Activated CD4-positive, alpha-beta T cell treated with anti-CD3 and anti-CD28 coated beads for 1 hour (primary cell): ENCODE results near the gene NHS.
"Not testable (repeated sequence)": the region's sequence is repeated elsewhere in the genome, so short reads cannot be mapped to it uniquely, and the experiment has no call there.

Source experiments
- DNase-seq: peaks from one replicate; pipeline ENCODE4 v3.0.0-alpha.2; 2020

NHS gene

DNA sequence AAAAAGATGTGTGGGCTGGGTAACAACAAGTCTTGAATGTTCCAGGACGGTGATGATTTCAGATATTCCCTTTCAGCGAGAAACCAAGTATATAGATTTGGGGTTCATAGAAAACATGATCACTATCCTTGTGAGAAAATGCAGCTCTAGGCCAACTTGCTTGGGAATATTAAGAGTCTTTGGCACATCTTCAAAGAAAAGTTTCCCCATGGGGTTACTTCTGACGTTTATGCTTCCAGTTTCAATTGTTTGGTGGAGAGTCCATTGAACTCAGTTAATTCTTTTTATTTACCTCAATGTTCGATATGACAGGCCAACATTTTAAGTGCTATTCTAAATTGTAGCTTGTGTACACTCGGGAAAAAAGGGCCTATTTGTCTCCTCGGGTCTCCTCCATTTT, 126.7 kb downstream of the NHS start:
- no peak for DNase-seq

DNA sequence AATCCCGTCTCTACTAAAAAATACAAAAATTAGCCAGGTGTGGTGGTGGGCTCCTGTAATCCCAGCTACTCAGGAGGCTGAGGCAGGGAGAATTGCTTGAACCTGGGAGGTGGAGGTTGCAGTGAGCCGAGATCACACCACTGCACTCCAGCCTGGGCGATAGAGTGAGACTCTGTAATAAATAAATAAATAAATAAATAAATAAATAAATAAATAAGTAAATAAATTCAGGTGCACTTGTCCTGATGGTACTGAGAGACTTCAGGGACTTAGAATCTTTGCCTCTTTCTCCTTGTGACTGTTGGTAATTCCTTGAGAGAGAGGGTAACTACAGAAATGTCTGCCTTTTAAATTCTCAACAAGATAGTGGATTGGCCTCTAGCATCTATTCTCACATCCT, 131.4 kb downstream of the NHS start:
- DNase-seq = not testable (repeated sequence)

DNA sequence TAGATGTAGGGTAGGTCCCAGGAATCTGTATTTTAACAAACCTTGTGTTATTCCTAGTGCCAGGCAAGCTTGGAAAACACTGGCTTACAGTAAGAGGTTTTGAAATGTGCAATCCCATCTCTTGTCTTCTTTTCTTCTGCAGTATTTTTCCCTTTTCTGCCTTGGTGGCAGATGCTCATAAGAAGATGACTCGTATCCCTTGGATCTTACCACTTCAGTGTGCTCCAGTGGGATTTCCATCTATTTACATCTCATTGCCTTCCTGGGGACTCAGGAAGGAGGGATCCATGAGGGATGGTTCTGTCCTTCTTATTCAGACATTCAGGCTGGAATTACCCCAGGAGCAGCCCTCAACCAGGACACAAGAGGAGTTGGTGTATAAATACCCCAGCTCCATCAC, 136.6 kb downstream of the NHS start:
- no peak for DNase-seq

DNA sequence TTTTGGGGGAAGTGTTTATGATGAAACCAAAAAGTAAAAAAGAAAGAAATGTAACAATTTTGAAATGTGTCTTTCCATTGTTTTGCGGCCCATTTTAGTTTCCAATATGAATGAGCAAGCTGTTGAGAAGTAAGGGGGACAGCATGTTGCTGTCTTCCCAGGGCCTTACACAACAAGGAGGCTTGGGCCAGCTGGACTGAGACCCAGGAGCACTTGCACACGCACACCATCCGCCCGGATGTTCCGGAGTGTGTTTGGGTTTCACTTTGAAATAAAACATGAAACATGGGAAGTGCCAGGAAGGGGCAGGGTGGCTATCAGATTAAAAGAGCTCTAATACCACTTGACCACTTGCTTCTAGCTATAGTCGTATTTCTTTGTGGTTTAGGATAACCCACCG, 144.4 kb downstream of the NHS start:
- DNase-seq = no peak

DNA sequence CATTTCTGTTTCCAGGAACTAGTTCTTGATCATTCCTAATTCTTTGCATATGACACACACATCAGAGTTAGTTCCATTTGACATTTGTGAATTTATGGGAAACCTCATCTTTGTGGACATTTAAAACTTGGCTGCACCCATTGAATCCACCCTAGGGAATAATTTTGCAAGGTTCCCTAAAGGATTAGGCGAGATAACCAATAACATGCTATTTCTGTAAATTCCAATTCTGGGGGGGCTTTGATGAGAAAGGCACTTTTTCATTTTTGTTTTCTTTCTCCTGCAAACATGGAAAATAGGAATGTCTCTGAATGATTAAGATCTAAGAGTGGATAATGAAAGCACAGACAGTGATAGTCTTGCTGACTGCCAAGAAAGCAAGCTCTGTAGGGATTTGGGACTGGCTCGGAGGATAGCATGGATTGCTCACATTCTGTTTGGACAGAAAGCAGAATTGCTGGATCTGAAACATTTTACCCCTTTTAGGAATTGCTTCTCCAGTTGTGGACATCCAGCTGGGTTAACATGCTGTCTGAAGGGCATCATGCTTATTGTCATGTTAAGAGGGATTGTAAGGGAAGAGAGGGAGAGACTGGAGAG, 145.1 kb downstream of the NHS start:
- DNase-seq = no peak

DNA sequence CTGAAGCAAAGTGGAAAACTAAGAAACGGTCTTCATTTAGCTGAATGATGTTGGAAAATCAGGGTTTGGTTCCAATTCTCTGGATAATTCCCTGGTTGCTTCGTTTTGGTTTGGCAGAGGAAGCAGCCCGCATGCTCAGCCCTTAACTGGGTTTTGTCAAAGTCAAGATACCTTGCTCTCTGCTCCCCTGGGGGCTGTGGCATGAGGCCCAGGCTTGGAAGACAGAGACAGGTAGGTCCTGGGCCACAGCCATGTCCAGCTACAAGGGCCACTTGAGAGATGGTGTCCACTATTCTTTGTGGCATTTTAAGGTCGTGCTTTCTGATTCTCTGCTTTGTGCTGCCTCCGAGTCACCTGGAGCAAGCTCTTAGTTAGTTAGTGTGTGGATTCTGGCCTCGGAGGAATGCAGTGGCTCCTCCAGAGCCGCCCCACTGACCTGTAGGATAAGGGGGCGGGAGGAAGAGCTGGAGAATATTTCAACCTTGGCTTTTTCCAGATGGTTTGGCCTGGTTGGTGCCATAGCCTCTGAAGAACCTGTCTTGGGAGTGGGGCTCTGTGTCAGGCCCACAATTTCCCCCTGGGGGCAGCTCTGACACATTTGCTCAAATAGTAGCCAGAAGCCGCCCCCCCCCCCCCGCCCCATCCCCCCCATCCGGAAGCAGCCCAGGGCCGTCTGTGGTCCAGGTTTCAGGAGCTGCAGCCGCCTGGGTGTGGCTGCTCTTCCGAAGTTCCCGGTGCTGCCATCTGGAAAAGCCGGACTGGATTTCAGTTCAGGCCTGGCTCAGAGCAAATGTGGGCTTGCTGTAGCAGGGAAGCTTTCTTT, 147.1 kb downstream of the NHS start:
- DNase-seq = no peak

DNA sequence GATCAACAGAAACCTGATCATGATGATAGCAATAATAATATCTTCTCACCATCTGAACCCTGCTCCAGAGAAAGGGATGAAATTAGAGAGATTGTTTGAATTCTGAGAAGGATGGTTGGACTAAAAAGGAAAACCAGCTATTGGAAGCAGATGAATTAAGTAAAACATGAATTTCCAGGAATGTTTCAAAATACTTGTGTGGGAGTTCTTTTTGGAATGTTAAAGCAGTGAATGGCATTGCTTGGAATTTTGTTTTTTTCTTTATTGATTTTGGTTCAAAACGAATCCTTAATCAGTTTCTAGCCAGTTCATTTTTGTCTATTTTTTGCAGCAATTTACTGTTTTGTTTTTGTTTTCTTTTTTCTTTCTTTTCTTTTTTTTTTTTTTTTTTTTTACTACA, 150.3 kb downstream of the NHS start:
- DNase-seq = no peak

DNA sequence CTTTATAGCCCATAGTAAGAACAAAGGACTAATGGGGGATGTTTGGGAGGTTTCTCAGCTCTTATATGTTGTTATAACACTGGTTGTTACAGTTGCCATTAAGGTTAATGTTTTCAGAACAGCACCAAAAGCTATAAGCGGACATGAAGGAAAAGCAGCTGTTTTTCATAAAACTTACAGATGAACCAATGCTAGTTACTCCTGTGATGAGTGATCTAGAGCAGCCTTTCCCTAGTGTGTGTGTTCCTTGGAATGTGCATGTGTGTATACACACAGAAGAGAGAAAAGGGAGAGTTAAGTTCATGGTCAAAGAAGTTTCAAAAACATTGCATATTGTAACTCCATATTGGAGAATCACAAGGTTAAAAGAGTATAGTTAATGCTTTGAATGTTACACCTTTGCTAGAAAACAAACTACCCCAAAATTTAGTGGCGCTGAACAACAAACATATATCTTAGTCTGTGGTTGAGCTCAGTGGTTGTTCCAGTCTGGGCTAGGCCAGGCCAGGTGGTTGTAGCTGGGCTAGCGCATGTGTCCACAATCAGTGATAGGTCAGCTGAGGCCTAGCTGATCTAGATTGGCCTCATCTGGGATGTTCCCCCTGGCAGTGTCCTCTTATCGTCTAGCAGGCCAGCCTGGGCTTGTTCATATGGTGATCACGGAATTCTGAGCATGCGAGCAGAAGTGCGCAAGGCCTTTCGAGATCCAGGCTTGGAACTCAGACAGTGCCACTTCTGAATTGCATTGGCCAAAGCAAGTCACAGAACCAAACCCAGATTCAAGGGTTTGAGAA, 151.0 kb downstream of the NHS start:
- DNase-seq = no peak

DNA sequence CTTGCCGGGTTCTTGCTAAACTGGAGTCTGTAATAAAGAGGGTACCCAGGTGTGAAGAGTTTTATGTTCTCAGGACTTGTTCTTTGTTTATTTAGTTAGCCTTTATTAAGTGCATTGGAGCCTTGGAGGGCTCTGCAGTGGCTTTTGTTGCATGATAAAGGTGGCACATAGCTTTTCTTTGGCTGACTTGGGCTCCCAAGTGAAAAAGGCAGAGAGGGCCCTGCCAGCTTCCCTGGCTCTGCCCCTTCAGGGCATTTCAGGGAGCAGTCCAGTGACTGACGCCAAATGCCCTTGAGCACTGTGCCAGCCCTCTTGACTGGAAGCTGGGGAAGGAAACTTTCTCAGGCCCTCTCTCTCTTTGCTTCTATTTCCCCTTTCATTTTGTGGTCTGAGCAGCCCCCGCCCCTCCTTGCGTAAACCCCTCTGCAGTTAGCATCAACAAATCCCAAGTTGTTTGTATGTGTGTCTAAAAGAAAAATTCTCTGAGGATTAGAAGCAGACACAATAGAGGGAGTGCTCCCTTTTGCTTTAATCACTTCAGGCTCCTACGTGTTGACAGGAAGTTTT, 152.2 kb downstream of the NHS start:
- DNase-seq = no peak

DNA sequence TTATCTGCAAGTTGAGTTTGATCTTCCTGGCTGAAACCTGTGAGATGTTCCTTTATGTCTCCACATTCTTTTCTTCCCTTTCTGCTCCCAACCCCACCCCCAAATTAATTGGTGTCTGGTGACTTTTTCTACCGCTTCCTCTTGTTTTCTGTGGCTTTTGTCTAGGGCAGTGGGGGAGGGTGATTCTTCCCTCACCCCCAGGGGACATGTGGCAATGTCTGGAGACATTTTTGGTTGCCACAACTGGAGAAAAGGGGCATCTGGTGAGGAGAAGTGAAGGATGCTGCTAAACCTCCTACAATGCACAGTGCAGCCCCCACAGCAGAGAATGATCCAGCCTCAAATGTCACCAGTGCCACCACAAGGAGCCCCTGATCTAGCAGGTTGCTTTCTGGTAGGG, 152.9 kb downstream of the NHS start:
- DNase-seq = no peak

DNA sequence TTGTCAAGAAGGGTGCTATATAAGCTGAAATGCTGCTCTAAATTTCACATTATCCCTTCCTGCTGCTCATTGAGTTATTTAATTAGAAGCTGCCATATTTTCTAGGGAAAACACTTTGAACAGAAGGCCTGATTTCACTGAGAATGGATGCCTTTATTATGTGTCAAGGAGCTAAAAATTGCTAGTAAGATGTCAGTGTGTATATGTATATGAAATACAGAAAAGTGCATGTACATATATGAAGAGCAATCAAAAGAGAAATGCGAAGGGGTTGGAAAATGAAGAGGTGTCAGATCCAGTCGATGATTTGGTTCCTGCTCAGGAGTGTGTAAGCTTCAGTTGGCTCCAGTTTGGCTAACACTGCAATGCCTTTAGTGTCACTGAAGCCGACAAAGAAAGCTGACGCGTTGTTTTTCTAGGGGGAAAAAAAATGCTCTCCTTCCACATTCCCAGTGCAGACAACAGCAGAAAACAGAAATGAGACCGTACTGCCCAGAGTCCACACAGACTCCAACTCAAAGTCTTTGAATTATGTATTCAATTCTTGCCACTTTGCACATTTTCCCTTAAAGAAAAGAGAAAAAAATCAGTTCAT, 154.2 kb downstream of the NHS start:
- DNase-seq = no peak

DNA sequence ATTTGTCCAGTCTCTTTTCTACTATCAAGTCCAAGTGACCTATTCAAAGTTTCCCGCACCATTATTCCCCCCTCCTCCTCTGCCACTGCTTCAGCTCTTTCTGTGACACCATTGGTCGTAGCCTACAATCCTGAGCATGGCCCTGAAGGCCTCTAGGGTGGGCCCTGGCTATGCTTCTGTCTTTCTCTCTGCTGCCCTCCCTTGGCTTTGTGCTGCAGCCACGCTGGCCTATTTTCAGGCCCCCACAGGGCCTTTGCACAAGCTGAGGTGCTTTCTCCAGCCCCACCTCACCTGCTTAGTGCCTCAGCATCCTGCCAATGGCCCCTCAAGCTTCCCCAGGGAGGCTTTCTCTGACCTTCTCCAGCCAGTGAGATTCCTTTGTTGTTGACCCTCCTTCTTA, 156.5 kb downstream of the NHS start:
- DNase-seq = no peak

DNA sequence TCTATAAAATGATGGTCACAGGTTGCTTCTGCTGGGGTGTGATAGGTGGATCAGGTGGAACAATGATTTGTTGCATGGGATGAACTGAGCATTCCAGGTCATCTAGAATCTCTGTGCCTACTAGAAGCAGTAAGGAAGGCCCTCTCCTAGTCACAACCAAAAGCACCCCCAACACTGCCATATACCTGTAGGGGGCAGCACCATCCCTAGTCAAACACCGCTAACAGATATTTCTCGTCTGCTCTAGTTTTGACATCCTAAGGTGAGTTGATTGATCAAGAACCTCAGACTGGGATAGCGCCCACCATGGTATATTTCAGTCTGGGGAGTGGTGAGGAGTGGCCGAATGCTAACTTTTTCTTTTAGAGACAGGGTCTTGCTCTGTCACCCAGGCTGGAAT, 160.2 kb downstream of the NHS start:
- DNase-seq = peak; percentile 7

DNA sequence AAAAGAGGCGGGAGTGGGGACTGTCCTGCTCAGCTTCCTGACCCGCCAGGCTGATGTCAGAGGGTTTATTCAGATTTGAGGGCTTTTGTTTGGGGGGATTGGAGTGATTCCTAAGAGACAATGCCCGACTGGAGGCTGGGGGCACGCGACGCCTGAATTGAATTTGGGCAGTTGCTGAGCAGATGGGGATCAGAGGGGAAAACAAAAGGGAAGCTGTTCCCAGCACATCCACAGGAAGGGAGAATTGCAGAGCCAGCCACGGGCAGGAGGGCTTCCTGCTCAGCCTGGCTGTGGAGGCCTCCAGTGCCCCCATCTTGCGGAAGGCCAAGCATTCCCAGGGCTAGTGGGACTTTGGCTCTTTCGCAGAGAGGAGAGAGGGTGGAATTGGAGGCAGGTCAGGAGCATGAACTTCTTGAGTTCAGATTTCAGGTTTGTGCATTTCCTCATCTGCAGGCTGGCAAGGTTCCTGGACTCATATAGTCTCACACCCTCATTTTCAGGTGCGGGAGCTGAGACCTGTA, 162.8 kb downstream of the NHS start:
- no peak for DNase-seq

DNA sequence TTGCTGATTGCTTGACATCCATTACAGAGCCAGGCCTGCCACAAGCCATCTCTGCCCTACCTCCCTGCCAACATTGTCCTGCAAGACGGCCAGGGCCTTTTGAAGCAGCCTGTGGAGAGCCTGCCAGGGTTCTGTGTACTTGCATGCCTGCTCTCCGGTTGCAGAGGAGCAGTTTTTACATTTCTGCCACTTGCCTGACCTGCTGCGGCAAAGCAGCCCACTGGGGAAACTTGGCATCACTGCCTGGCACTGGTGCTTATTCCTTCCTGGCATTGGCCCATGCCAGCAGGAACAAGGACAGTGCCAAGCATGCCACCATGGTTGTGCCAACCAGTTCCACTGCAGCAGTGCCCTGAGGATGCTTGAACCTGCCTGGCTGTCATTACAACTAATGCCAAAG, 167.1 kb downstream of the NHS start:
- DNase-seq = no peak

DNA sequence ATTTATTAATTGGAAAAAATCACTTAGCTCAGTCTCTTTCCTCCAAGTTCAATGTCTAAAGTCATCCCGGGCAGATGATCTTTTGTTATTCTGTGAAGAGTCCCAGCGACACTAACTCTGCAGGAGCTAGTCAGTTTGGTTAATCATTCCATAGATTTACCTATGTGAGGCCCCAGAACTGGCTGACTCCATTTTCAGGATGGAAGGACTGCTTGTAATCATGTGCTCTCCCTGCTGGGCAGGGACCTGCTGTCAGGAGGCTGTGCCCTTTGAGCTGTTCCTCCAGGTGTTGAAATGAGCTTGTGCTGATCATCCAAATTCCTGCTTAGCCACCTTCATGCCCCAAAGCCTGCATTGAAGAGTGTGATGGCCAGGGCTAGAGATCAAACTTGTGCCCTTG, 169.8 kb downstream of the NHS start:
- no peak for DNase-seq

DNA sequence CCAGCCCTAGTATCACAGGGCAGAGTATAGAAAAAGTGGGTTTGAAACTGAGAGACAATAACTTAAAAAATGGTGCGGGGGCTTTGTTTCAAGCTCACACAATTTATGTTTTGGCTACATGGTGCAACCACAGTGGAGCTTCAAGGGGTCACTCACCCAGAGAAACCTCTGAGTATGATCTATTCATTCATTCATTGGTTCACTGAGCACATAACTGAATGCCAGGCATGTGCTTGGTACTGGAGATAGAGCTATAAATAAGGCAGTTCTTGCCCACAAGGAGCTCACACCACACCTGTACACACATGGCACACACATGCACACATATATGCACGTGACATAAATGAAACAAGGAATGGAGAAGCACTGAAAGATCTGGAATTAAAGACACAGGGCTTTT, 171.4 kb downstream of the NHS start:
- no peak for DNase-seq

DNA sequence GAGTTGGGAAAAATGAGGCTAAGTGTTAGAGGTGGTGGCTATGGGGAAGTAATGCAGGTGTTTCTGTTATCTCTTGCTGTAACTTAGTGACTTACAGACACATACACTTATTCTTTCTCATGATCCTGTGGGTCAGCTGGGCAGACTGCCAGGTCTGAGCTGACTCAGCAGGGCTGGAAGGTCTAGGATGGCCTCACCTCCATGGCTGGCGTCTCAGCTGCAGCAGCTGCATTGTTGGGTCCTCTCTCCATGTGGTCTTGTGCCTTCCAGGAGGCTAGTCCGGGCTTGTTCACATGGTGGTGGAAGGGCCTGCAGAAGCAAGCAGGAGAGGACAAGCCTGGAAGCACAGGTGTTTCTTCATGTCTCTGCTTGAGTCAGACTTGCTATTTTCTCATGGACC, 172.7 kb downstream of the NHS start:
- DNase-seq = no peak

DNA sequence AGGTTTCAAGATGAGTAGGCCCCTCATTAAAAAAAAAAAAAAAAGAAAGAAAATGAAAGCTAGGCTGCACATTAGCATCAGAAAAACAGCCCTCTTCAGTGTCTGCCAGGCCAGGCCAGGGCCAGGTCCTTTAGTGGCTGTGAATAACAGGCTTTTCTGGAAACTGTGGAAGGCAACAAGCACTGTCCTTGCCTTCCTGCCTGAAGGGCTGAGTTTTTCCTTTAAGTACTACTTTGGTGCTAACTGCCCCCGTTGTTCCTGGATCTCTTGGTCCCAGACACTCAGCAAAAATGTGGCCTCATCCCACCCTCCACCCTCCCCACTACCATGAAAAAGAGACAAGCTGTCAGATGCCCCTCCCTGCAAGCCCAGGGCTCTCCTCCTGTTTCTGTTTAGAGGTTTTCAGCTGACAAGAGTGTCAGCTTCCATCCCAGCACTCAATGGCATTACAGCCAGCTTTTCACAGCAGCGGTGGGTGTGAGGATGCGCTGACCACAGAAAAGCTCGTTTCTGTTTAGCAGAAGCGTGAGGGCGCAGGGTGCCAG, 174.2 kb downstream of the NHS start:
- DNase-seq = no peak

DNA sequence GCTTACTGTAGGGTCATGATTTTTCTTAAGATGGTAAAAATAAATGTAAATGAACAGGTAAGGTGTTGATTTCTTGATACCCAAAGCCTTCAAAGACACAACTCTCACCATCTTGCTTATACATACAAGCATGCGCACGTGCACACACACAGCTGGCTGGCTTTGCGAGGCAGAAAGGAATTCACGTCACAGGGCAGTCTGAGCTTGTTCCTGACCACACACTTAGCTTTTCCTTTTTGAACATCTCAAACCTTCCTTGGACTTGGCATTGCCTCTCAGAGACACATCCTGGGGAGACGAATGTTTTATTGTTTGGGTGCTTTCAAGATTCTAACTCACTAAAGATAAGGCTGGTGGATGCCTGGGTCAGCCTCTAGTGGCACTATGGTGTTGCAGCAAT, 175.0 kb downstream of the NHS start:
- DNase-seq = no peak

DNA sequence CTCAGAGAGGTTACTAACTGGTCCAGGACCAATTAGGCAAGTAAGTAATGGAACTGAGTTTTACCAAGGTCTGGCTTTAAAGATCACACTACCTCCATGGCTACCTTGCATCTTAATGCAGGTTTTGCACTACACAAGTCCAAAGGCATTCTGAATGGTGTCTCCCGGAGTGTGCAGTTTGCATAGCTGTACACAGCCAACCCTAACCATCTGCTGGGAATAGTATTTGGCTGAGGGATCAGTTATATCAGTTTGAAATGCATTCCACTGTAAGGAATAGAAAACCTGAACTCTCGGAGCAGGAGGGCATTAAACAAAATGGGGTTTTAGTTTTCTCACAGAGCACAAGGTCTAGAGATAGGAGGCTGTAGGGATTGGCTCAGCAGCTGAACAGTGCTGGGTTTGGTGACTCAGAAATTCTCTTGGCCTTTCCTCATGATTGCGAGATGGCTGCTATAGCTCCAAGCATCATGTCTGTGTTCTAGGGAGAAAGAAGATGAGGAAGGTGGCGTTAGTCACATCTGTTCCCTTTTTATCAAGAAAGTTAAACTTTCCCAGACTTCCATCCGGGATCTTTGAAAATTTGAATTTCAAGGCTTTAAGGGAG, 177.1 kb downstream of the NHS start:
- DNase-seq = no peak

DNA sequence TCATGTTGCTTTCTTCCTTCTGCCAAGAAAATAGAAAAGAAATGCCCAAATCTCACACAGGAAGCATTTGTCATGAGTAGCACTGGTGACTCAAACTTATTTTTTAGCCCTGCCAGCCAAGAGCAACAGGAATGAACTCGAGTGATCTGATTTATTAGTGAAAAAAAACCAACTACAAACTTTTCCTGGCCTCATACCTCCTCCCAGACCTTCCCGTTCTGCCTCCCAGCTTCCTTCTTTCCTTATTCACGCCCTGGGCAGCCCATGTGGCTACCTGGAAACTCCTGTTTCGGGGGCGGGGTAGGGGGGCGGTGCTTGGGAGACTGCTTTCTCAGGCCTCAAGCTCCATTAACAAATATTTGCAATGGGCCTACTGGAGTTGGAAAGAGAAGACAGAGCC, 178.5 kb downstream of the NHS start:
- DNase-seq = no peak
